ENCODE data around the gene TRIM7. TPM values are rescaled to one million over a fixed set of nuclear protein-coding genes. Genes with fewer than 3 reads are reported as not detected.
A peak's percentile ranks its signal among the peaks of the same experiment; 100 is the strongest.
"Not testable (repeated sequence)": the region's sequence is repeated elsewhere in the genome, so short reads cannot be mapped to it uniquely, and the experiment has no call there.

Gene TRIM7
- total and polyA plus RNA-seq, 7 donors, result 0.55 to 5.3 (median 1.2) TPM

DNA sequence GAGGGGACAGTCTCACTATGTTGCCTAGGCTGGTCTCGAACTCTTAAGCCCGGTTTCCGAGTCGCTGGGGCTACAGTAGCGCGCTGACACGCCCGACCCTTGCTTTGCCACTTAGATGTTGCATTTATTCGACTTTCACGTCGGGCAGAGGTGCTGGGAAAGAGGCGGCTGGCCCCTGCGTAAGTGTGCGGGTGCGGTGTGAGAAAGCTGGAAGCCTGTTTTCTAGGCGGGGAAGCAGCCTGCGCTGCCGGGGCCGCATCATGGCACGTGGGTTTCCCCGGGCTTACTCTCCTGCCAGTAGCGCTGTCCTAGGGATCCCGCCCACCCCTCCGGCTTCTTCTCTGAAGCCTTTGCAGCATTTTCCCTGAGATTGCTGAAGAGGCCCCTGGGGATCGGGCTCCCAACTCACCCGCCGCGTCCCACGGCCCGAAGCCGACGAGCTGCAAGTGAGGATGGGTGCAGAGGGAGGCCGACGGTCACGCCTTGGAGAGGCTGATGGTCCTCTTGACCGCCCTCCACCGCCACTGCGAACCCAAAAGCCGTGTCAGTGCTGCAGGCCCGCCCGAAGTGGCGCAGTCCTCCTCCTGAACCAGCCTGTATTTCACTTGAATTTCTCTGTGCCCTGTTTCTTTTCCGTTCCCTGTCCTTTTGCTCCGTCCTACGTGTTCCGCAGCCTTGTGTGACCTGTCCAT is 12.3 kb upstream of the TRIM7 start:
- Histone ChIP-seq H3K9me3 (no peaks in the 10 kb centered on the region), H3K27me3 (no peaks in the 10 kb centered on the region), H3K4me1 (peaks cover 0 to 36% (median 27%) of the 10 kb centered on the region in 4 donors), H3K4me3 (peak overlapping the region; percentile 30 to 53 (median 43)), H3K27ac (peak overlapping the region; percentile 67 to 77 (median 74)), H3K36me3 (no peaks in the 10 kb centered on the region)
- intact Hi-C loops (cut with DNase I), result no loop called here
- TF ChIP-seq POLR2AphosphoS5 (IDR thresholded peaks at IDR 0.05), result no peak
- no peak for TF ChIP-seq POLR2A (IDR thresholded peaks at IDR 0.05)
- WGBS, 2 donors, result 1% methylated on average over 46 of the region's 46 CpGs
- DNase-seq, result peak; percentile 80

DNA sequence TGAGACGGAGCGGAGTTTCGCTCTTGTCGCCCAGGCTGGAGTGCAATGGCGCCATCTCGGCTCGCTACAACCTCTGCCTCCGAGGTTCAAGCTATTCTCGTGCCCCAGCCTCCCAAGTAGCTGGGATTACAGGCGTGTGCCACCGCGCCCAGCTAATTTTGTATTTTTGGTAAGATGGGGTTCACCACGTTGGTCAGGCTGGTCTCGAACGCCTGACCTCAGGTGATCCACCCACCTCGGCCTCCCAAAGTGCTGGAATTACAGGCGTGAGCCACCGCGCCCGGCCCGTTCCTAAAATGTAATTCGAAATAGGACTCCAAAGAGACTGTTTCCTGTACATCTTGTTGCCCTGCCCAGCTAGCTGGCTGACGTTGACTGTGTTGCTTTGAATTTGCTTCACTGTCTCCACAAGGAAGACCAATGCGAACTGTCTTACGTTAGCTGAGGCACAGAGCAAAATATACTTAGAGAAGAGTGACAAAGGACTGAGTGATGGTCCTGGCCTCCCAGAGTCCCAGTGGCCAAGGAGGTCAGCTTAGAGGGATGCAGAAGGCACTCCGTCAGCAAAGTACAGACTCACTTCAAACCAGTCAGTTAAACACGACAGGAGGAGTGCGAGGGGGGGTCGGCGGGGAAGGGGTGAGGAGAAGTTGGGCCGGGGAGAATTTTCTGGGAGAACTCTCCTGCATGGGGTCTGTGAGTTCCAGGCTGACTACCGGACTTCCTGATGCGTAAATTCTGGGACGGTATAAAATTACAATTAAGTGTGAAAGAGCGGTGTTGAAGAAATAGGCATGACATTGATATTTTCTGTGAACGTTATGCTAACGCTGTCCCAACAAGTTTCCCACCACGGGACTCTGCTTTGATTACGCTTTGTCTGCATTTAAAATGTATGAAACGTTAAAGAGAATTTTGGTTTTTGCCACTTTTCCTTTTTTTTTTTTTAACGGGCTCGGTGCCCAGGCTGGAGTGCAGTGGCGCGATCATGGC is 11.3 kb upstream of the TRIM7 start:
- no peak for DNase-seq
- H3K27ac ChIP-seq, result peak overlapping the region in 2 of 4 donors; percentile 73 to 77

DNA sequence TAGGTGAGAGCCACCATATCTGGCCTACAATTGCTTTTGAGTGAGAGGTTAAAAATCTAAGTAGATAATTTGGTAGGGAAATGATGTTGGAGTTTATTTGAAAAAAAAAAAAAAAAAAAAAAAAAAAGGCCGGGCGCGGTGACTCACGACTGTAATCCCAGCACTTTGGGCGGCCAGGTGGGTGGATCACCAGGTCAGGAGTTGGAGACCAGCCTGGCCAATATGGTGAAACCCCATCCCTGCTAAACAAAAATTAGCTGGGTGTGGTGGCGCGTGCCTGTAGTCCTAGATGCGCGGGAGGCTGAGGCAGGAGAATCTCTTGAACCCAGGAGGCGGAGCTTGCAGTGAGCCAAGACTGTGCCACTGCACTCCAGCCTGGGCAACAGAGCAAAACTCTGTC is 9.3 kb upstream of the TRIM7 start:
- H3K4me1 ChIP-seq, result peaks cover 0 to 28% (median 24%) of the 10 kb centered on the region in 4 donors
- H3K27ac ChIP-seq; H3K36me3 ChIP-seq; intact Hi-C loops (cut with DNase I); H3K9me3 ChIP-seq; H3K4me3 ChIP-seq; H3K27me3 ChIP-seq; DNase-seq: not testable (repeated sequence)
- 59 to 65% methylated on average over 10 of the region's 10 CpGs for WGBS, 2 donors

More for the DNA sequence above, 11.3 kb upstream of the TRIM7 start:
- TF ChIP-seq EP300 (IDR thresholded peaks at IDR 0.05) (no peak), POLR2A (IDR thresholded peaks at IDR 0.05) (no peak), POLR2AphosphoS5 (IDR thresholded peaks at IDR 0.05) (no peak)
- TF ChIP-seq, protein P1, sequence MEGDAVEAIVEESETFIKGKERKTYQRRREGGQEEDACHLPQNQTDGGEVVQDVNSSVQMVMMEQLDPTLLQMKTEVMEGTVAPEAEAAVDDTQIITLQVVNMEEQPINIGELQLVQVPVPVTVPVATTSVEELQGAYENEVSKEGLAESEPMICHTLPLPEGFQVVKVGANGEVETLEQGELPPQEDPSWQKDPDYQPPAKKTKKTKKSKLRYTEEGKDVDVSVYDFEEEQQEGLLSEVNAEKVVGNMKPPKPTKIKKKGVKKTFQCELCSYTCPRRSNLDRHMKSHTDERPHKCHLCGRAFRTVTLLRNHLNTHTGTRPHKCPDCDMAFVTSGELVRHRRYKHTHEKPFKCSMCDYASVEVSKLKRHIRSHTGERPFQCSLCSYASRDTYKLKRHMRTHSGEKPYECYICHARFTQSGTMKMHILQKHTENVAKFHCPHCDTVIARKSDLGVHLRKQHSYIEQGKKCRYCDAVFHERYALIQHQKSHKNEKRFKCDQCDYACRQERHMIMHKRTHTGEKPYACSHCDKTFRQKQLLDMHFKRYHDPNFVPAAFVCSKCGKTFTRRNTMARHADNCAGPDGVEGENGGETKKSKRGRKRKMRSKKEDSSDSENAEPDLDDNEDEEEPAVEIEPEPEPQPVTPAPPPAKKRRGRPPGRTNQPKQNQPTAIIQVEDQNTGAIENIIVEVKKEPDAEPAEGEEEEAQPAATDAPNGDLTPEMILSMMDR (IDR thresholded peaks at IDR 0.05), result no peak
- H3K4me1 ChIP-seq, result peaks cover 0 to 28% (median 24%) of the 10 kb centered on the region in 4 donors
- no peaks in the 10 kb centered on the region for H3K36me3 ChIP-seq
- H3K27me3 ChIP-seq, result no peaks in the 10 kb centered on the region
- intact Hi-C loops (cut with DNase I), result no loop called here
- H3K9me3 ChIP-seq, result no peaks in the 10 kb centered on the region
- WGBS, 2 donors, result 18 to 29% methylated on average over 44 of the region's 44 CpGs
- peak overlapping the region; percentile 30 to 53 (median 43) for H3K4me3 ChIP-seq

DNA sequence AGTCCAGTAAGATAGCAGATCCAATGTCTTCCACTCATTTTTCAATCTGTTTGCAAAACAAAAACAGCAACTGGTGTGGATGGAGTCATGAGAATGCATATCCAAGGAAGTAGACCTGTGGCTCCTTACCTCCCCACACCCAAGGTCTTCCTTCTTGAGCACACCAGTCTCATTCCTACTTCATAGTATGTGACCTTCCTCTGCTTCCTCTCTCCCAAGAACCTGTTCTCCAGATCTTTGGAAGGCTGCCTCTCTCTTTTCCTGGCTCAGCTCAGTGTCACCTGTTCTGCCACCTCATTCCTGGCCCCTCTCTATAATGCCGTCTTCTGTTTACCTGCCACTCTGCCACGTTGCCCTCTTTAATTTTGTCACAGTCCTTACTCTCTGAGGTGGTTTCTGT is 7.9 kb upstream of the TRIM7 start:
- Histone ChIP-seq H3K27ac (no peak overlapping the region), H3K36me3 (no peaks in the 10 kb centered on the region), H3K4me1 (peaks cover 0 to 20% (median 19%) of the 10 kb centered on the region in 4 donors), H3K27me3 (no peaks in the 10 kb centered on the region), H3K9me3 (no peaks in the 10 kb centered on the region), H3K4me3 (no peak overlapping the region)
- TF ChIP-seq, protein P1 (IDR thresholded peaks at IDR 0.05), result no peak
- TF ChIP-seq POLR2A (IDR thresholded peaks at IDR 0.05) (no peak), EP300 (IDR thresholded peaks at IDR 0.05) (no peak), POLR2AphosphoS5 (IDR thresholded peaks at IDR 0.05) (no peak)
- intact Hi-C loops (cut with DNase I), result no loop called here
- WGBS, 2 donors, result 61 to 63% methylated on average over 2 of the region's 2 CpGs
- DNase-seq, result no peak

DNA sequence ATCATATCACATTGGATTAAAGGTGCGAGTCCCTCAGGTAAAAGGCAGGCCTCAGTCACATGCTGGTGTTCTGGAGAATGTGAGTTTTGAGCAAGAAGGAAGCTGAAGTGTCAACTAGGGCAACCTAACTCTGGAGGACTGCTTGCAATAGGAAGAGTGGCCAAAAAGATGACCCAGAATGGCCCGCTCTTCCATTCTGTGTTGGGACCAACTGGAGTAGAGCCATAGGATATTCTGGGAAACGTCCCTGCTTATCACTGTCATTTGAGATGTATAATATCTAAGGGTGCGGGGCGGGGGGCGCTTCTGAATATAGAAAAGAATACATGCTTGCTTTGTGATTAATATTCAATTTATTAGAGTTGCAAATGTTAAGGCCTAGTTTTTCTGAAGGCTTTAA is 7.1 kb upstream of the TRIM7 start:
- H3K27ac ChIP-seq, result no peak overlapping the region
- no peaks in the 10 kb centered on the region for H3K27me3 ChIP-seq
- H3K4me3 ChIP-seq, result no peak overlapping the region
- intact Hi-C loops (cut with DNase I), result no loop called here
- WGBS, 2 donors, result 95 to 96% methylated on average over 6 of the region's 6 CpGs
- TF ChIP-seq POLR2A (IDR thresholded peaks at IDR 0.05), result no peak
- no peaks in the 10 kb centered on the region for H3K9me3 ChIP-seq
- peaks cover 0 to 15% (median 13%) of the 10 kb centered on the region in 4 donors for H3K4me1 ChIP-seq
- no peak for DNase-seq
- H3K36me3 ChIP-seq, result no peaks in the 10 kb centered on the region

DNA sequence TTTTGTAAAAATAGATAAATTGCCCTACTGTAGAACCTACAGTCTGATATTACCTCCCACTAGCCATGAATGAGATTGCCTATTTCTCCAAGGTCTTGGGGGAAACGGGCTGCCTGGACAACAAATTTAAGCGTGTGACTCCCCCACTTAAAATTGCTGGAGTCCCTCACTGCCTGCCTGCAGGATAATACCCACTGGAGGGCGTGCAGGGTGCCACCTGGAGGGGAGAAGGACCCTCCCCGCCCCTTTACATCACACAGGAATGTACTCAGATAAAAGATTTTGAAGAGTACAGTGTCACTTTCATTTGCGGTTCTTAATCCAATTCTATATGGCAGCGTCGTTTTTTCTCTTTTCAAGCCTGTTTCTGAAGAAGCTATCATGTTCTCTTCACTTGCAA is 6.2 kb upstream of the TRIM7 start:
- DNase-seq, result peak; percentile 27
- no peaks in the 10 kb centered on the region for H3K36me3 ChIP-seq
- no peaks in the 10 kb centered on the region for H3K27me3 ChIP-seq
- no peaks in the 10 kb centered on the region for H3K9me3 ChIP-seq
- H3K4me1 ChIP-seq, result peaks cover 0 to 12% (median 12%) of the 10 kb centered on the region in 4 donors
- TF ChIP-seq EP300 (IDR thresholded peaks at IDR 0.05) (no peak), POLR2A (IDR thresholded peaks at IDR 0.05) (no peak)
- TF ChIP-seq, protein P1 (IDR thresholded peaks at IDR 0.05), result no peak
- H3K4me3 ChIP-seq, result no peak overlapping the region
- WGBS, 2 donors, result 55 to 58% methylated on average over 7 of the region's 7 CpGs
- no peak overlapping the region for H3K27ac ChIP-seq
- intact Hi-C loops (cut with DNase I), result no loop called here

DNA sequence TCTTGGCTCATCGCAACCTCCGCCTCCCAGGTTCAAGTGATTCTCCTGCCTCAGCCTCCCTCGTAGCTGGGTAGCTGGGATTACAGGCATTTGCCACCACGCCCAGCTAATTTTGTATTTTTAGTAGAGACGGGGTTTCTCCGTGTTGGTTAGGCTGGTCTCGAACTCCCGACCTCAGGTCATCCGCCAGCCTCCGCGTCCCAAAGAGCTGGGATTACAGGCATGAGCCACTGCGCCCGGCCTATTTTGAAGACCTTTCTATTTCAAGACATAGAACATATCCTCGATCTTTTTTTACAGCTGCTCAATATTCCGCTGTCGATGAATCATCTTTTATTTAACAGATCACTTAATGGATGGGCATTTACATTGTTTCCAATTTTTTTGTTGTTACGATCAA is 5.7 kb upstream of the TRIM7 start:
- DNase-seq, result peak; percentile 19
- H3K27ac ChIP-seq; H3K36me3 ChIP-seq; H3K27me3 ChIP-seq; H3K9me3 ChIP-seq; H3K4me3 ChIP-seq; intact Hi-C loops (cut with DNase I): not testable (repeated sequence)
- H3K4me1 ChIP-seq, result peaks cover 0 to 15% (median 14%) of the 10 kb centered on the region in 4 donors
- WGBS, 2 donors, result 83 to 84% methylated on average over 17 of the region's 17 CpGs

DNA sequence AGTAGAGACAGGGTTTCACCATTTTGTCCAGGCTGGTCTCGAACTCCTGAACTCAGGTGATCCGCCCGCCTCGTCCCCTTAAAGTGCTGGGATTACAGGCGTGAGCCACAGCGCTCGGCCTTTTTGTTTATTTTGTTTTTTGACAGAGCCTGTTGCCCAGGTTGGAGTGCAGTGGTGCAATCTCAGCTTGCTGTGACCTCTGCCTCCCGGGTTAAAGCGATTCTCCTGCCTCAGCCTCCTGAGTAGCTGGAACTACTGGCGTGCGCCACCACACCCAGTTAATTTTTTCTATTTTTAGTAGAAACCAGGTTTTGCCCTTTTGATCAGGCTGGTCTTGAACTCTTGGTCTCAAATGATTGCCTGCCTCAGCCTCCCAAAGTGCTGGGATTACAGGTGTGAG is 5.2 kb upstream of the TRIM7 start:
- H3K36me3 ChIP-seq; H3K27ac ChIP-seq; H3K27me3 ChIP-seq; intact Hi-C loops (cut with DNase I); H3K4me3 ChIP-seq; H3K9me3 ChIP-seq: not testable (repeated sequence)
- peak; percentile 49 for DNase-seq
- 57 to 84% methylated on average over 11 of the region's 11 CpGs for WGBS, 2 donors
- H3K4me1 ChIP-seq, result peaks cover 0 to 21% (median 20%) of the 10 kb centered on the region in 4 donors

Data from sigmoid colon (tissue), 7 donors.